MM.1S (cell line): ENCODE measurements around the gene PTPRG.

ENCODE experiments used
- DNase-seq: peaks from one replicate; pipeline ENCODE4 v3.0.0-alpha.2; 2015
- H2AFZ ChIP-seq: fragments of 300-600 bp; sonication (generic); 2 replicates; pipeline ENCODE4 v1.6.0; 2016; ENCODE audit warnings: antibody characterized with exemption, low read length
- H3F3A ChIP-seq: fragments of 300-600 bp; sonication (generic); 2 replicates; pipeline ENCODE4 v1.6.1; 2016; ENCODE audit warnings: mild to moderate bottlenecking, antibody characterized with exemption, low read length, moderate library complexity, mixed read lengths; ENCODE audit not compliant: insufficient read depth
- H3K27ac ChIP-seq: fragments of 300-600 bp; sonication (generic); 2 replicates; pipeline ENCODE4 v1.5.1; 2016; ENCODE audit warnings: mild to moderate bottlenecking, low read length
- H3K27me3 ChIP-seq: fragments of 300-600 bp; sonication (generic); replicated peaks from 2 replicates; pipeline ENCODE4 v1.6.0; 2016; ENCODE audit warnings: low read length; ENCODE audit not compliant: insufficient read depth
- H3K36me3 ChIP-seq: fragments of 300-600 bp; sonication (generic); replicated peaks from 2 replicates; pipeline ENCODE4 v1.6.1; 2016; ENCODE audit warnings: mild to moderate bottlenecking, low read length, mixed read lengths; ENCODE audit not compliant: insufficient read depth
- H3K4me1 ChIP-seq: fragments of 300-600 bp; sonication (generic); 2 replicates; pipeline ENCODE4 v1.6.1; 2016; ENCODE audit warnings: low read length, mixed read lengths
- H3K4me2 ChIP-seq: fragments of 300-600 bp; sonication (generic); 2 replicates; pipeline ENCODE4 v1.6.0; 2016; ENCODE audit warnings: low read depth, low read length
- H3K4me3 ChIP-seq: fragments of 300-600 bp; sonication (generic); 2 replicates; pipeline ENCODE4 v1.5.1; 2016; ENCODE audit warnings: low read length, mixed read lengths
- H3K79me2 ChIP-seq: fragments of 300-600 bp; sonication (generic); 2 replicates; pipeline ENCODE4 v1.6.1; 2016; ENCODE audit warnings: mixed run types, low read length, mixed read lengths
- H3K9ac ChIP-seq: fragments of 300-600 bp; sonication (generic); 2 replicates; pipeline ENCODE4 v1.6.1; 2016; ENCODE audit warnings: low read length, mixed read lengths
- H3K9me2 ChIP-seq: fragments of 300-600 bp; sonication (generic); replicated peaks from 2 replicates; pipeline ENCODE4 v1.6.1; 2016; ENCODE audit warnings: mild to moderate bottlenecking, low read length, mixed read lengths; ENCODE audit not compliant: insufficient read depth
- H3K9me3 ChIP-seq: fragments of 300-600 bp; sonication (generic); replicated peaks from 2 replicates; pipeline ENCODE4 v1.6.1; 2016; ENCODE audit warnings: mild to moderate bottlenecking, low read length, mixed read lengths; ENCODE audit not compliant: insufficient read depth
- H4K20me1 ChIP-seq: fragments of 300-600 bp; sonication (generic); 2 replicates; pipeline ENCODE4 v1.6.1; 2016; ENCODE audit warnings: mild to moderate bottlenecking, low read length, moderate library complexity, mixed read lengths; ENCODE audit not compliant: insufficient read depth
- CTCF ChIP-seq: fragments of 300-600 bp; sonication (generic); IDR thresholded peaks from 2 replicates; pipeline ENCODE4 v1.5.1; 2016; ENCODE audit warnings: antibody characterized with exemption, low read length, mixed read lengths
- EZH2 ChIP-seq: fragments of 300-600 bp; sonication (generic); optimal IDR thresholded peaks from 2 replicates; pipeline ENCODE3; 2017; ENCODE audit warnings: low read depth, mild to moderate bottlenecking, antibody characterized with exemption, low read length, mixed read lengths
- EZH2phosphoT487 ChIP-seq: fragments of 300-600 bp; sonication (generic); IDR thresholded peaks from 2 replicates; pipeline ENCODE4 v1.6.1; 2018; ENCODE audit warnings: antibody characterized with exemption, low read length

Gene PTPRG

GRCh38 chr3:62276658-62277180 lies 715.3 kb downstream of the PTPRG start:
- no peaks in the 10 kb centered on the region for H3K9me3 ChIP-seq
- no peak for TF ChIP-seq EZH2phosphoT487
- TF ChIP-seq EZH2, result no peak

GRCh38 chr3:62277450-62277849 lies 716.1 kb downstream of the PTPRG start:
- TF ChIP-seq EZH2 (no peak), CTCF (no peak), EZH2phosphoT487 (no peak)
- no peaks in the 10 kb centered on the region for H3K4me1 ChIP-seq
- no peaks in the 10 kb centered on the region for H3K9me2 ChIP-seq
- no peaks in the 10 kb centered on the region for H3K27me3 ChIP-seq
- no peak overlapping the region for H3K4me3 ChIP-seq
- no peak overlapping the region for H3K27ac ChIP-seq
- no peaks in the 10 kb centered on the region for H3K9me3 ChIP-seq
- H3K36me3 ChIP-seq, result no peaks in the 10 kb centered on the region
- no peak overlapping the region for H2AFZ ChIP-seq
- H3K9ac ChIP-seq, result no peak overlapping the region
- no peaks in the 10 kb centered on the region for H4K20me1 ChIP-seq
- no peaks in the 10 kb centered on the region for H3F3A ChIP-seq
- H3K4me2 ChIP-seq, result no peak overlapping the region
- no peaks in the 10 kb centered on the region for H3K79me2 ChIP-seq
- DNase-seq, result no peak

More at GRCh38 chr3:62276658-62277180, 715.3 kb downstream of the PTPRG start:
- Histone ChIP-seq H3K79me2 (no peaks in the 10 kb centered on the region), H3K4me3 (no peak overlapping the region), H3K27ac (no peak overlapping the region), H3K9me2 (no peaks in the 10 kb centered on the region), H3K4me2 (no peak overlapping the region), H3F3A (no peaks in the 10 kb centered on the region), H2AFZ (no peak overlapping the region), H4K20me1 (no peaks in the 10 kb centered on the region), H3K36me3 (no peaks in the 10 kb centered on the region), H3K27me3 (no peaks in the 10 kb centered on the region), H3K9ac (no peak overlapping the region), H3K4me1 (no peaks in the 10 kb centered on the region)
- DNase-seq, result no peak

GRCh38 chr3:62277986-62278385 lies 716.6 kb downstream of the PTPRG start:
- no peak for TF ChIP-seq CTCF
- no peak for TF ChIP-seq EZH2phosphoT487
- no peak for TF ChIP-seq EZH2

GRCh38 chr3:62281726-62282125 lies 720.4 kb downstream of the PTPRG start:
- H3K27ac ChIP-seq, result no peak overlapping the region
- H3K4me3 ChIP-seq, result no peak overlapping the region
- no peak overlapping the region for H2AFZ ChIP-seq
- H4K20me1 ChIP-seq, result no peaks in the 10 kb centered on the region
- no peak for DNase-seq
- no peaks in the 10 kb centered on the region for H3K4me1 ChIP-seq
- no peak for TF ChIP-seq CTCF
- TF ChIP-seq EZH2phosphoT487, result no peak
- no peak for TF ChIP-seq EZH2
- H3F3A ChIP-seq, result no peaks in the 10 kb centered on the region
- no peaks in the 10 kb centered on the region for H3K9me3 ChIP-seq
- H3K36me3 ChIP-seq, result no peaks in the 10 kb centered on the region
- no peak overlapping the region for H3K9ac ChIP-seq
- no peaks in the 10 kb centered on the region for H3K79me2 ChIP-seq
- H3K27me3 ChIP-seq, result no peaks in the 10 kb centered on the region
- H3K4me2 ChIP-seq, result no peak overlapping the region
- no peaks in the 10 kb centered on the region for H3K9me2 ChIP-seq

More at GRCh38 chr3:62277986-62278385, 716.6 kb downstream of the PTPRG start:
- no peaks in the 10 kb centered on the region for H4K20me1 ChIP-seq
- H3F3A ChIP-seq, result no peaks in the 10 kb centered on the region
- no peaks in the 10 kb centered on the region for H3K79me2 ChIP-seq
- H2AFZ ChIP-seq, result no peak overlapping the region
- no peak overlapping the region for H3K9ac ChIP-seq
- no peaks in the 10 kb centered on the region for H3K4me1 ChIP-seq
- no peaks in the 10 kb centered on the region for H3K9me3 ChIP-seq
- H3K27me3 ChIP-seq, result no peaks in the 10 kb centered on the region
- H3K36me3 ChIP-seq, result no peaks in the 10 kb centered on the region
- no peak overlapping the region for H3K4me2 ChIP-seq
- H3K27ac ChIP-seq, result no peak overlapping the region
- no peak overlapping the region for H3K4me3 ChIP-seq
- DNase-seq, result no peak
- no peaks in the 10 kb centered on the region for H3K9me2 ChIP-seq
